Measurements from ENCODE around the gene ZNF865.

Gene ZNF865

GRCh38 chr19:55651236-55651635 lies 45.8 kb downstream of the ZNF865 start:
- no peak overlapping the region for H2AFZ ChIP-seq (ENCODE audit: low read depth, low read length, severe bottlenecking)
- no peak overlapping the region for H3K4me3 ChIP-seq (ENCODE audit: insufficient read depth, low read length, poor library complexity, severe bottlenecking)
- H3K27me3 ChIP-seq (ENCODE audit: low read length) = no peaks in the 10 kb centered on the region
- no peaks in the 10 kb centered on the region for H3K9me2 ChIP-seq (replicated peaks; ENCODE audit: insufficient read depth, low read length)
- H3K9me3 ChIP-seq (ENCODE audit: insufficient read depth, low read length) = no peaks in the 10 kb centered on the region
- H3K4me2 ChIP-seq (ENCODE audit: low read depth, low read length, poor library complexity, severe bottlenecking) = no peak overlapping the region
- no peak overlapping the region for H3K9ac ChIP-seq (ENCODE audit: low read length)
- peaks cover 10% of the 10 kb centered on the region for H3K79me2 ChIP-seq (ENCODE audit: insufficient read depth, low read length)
- peaks cover 6% of the 10 kb centered on the region; the same call in 1 of the 2 replicates for H3K36me3 ChIP-seq (ENCODE audit: low read length)
- no peak for TF ChIP-seq EZH2phosphoT487 (conservative IDR thresholded peaks at IDR 0.05; ENCODE audit: low read length)
- TF ChIP-seq CTCF (IDR thresholded peaks at IDR 0.05; ENCODE audit: insufficient read depth, low read length, poor library complexity, severe bottlenecking) = no peak
- no peak overlapping the region for H3K27ac ChIP-seq (ENCODE audit: low read depth, low read length)
- H3F3A ChIP-seq (ENCODE audit: insufficient read depth) = peaks cover 14% of the 10 kb centered on the region
- no peaks in the 10 kb centered on the region for H4K20me1 ChIP-seq (ENCODE audit: low read depth, low read length)

- peaks cover 23% of the 10 kb centered on the region for H3K79me2 ChIP-seq (ENCODE audit: insufficient read depth, low read length)
- H3K27ac ChIP-seq (ENCODE audit: low read depth, low read length) = no peak overlapping the region
- peaks cover 6% of the 10 kb centered on the region; the same call in 1 of the 2 replicates for H3K36me3 ChIP-seq (ENCODE audit: low read length)
- no peaks in the 10 kb centered on the region for H3K27me3 ChIP-seq (ENCODE audit: low read length)
- no peaks in the 10 kb centered on the region for H3K9me2 ChIP-seq (replicated peaks; ENCODE audit: insufficient read depth, low read length)
- H3K4me2 ChIP-seq (ENCODE audit: low read depth, low read length, poor library complexity, severe bottlenecking) = peak overlapping the region; percentile 19
- peaks cover 6% of the 10 kb centered on the region; the same call in 1 of the 2 replicates for H3F3A ChIP-seq (ENCODE audit: insufficient read depth)
- TF ChIP-seq EZH2phosphoT487 (conservative IDR thresholded peaks at IDR 0.05; ENCODE audit: low read length) (no peak), CTCF (IDR thresholded peaks at IDR 0.05; ENCODE audit: insufficient read depth, low read length, poor library complexity, severe bottlenecking) (no peak)
- H4K20me1 ChIP-seq (ENCODE audit: low read depth, low read length) = peaks cover 7% of the 10 kb centered on the region; the same call in 1 of the 2 replicates
- no peak overlapping the region for H3K4me3 ChIP-seq (ENCODE audit: insufficient read depth, low read length, poor library complexity, severe bottlenecking)
- no peak overlapping the region for H3K9ac ChIP-seq (ENCODE audit: low read length)
- H2AFZ ChIP-seq (ENCODE audit: low read depth, low read length, severe bottlenecking) = no peak overlapping the region
- H3K9me3 ChIP-seq (ENCODE audit: insufficient read depth, low read length) = no peaks in the 10 kb centered on the region
Measured at GRCh38 chr19:55652311-55653128, 47.1 kb downstream of the ZNF865 start.

- no peak overlapping the region for H2AFZ ChIP-seq (ENCODE audit: low read depth, low read length, severe bottlenecking)
- no peaks in the 10 kb centered on the region for H3K27me3 ChIP-seq (ENCODE audit: low read length)
- peaks cover 35% of the 10 kb centered on the region for H3K79me2 ChIP-seq (ENCODE audit: insufficient read depth, low read length)
- H3K36me3 ChIP-seq (ENCODE audit: low read length) = peaks cover 9% of the 10 kb centered on the region; the same call in 1 of the 2 replicates
- no peaks in the 10 kb centered on the region for H3K9me3 ChIP-seq (ENCODE audit: insufficient read depth, low read length)
- no peaks in the 10 kb centered on the region for H3K9me2 ChIP-seq (replicated peaks; ENCODE audit: insufficient read depth, low read length)
- H3K9ac ChIP-seq (ENCODE audit: low read length) = peak overlapping the region; percentile 93
- H3K4me2 ChIP-seq (ENCODE audit: low read depth, low read length, poor library complexity, severe bottlenecking) = peak overlapping the region; percentile 74
- peak overlapping the region; percentile 68 for H3K4me3 ChIP-seq (ENCODE audit: insufficient read depth, low read length, poor library complexity, severe bottlenecking)
- peak; percentile 98 for TF ChIP-seq CTCF (IDR thresholded peaks at IDR 0.05; ENCODE audit: insufficient read depth, low read length, poor library complexity, severe bottlenecking)
- no peak for TF ChIP-seq EZH2phosphoT487 (conservative IDR thresholded peaks at IDR 0.05; ENCODE audit: low read length)
- H3K27ac ChIP-seq (ENCODE audit: low read depth, low read length) = peak overlapping the region; percentile 96
- H3F3A ChIP-seq (ENCODE audit: insufficient read depth) = peaks cover 3% of the 10 kb centered on the region; the same call in 1 of the 2 replicates
- peaks cover 16% of the 10 kb centered on the region; the same call in 1 of the 2 replicates for H4K20me1 ChIP-seq (ENCODE audit: low read depth, low read length)
Measured at GRCh38 chr19:55653651-55654322, 48.3 kb downstream of the ZNF865 start.

All from SU-DHL-6 (cell line).